DMS 273 treated with DMSO at 0.1 percent for 48 hours (cell line): ENCODE data around the gene TASP1.

Experiments used
- DNase-seq: peaks from one replicate; lab custom pipeline; 2025; lab: John Stamatoyannopoulos, UW

Gene TASP1

GRCh38 chr20:13344671-13345070 is 294.1 kb downstream of the TASP1 start:
- no peak for DNase-seq

GRCh38 chr20:13342469-13343242 is 296.1 kb downstream of the TASP1 start:
- DNase-seq = no peak

GRCh38 chr20:13341737-13342393 is 296.9 kb downstream of the TASP1 start:
- no peak for DNase-seq

GRCh38 chr20:13340088-13340487 is 298.6 kb downstream of the TASP1 start:
- DNase-seq = no peak
